Iris pigment epithelial cell (primary cell): ENCODE data around the gene CABLES2.

Experiments
- DNase-seq: peaks from one replicate; pipeline ENCODE4 v3.0.0-alpha.2; 2011; ENCODE audit warnings: low read depth

The CABLES2 gene

DNA sequence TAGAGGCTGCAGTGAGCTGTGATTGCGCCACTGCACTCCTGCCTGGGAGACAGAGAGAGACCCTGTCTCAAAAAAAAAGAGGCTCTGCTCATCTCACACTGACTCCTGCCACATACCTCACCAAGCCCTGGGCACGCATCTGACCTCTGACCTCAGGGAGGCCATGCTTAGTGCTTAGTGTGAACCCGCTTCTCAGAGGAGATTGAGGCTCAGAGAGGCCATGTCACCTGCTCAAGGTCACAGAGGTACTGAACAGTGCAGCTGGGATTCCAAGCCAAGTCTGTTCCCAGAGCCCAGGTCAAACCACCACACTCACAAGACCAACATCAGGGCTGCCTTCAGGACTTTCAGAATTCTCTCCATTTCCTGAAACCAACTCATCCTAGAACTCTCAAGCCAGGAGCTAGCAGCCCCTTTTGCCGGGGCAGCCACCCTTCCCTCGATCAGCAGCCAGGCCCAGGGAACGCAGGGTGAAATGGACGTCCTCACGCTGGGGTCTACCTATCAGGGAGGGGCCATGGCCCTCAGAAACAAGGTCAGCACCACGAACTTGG lies 2.9 kb downstream of the CABLES2 start:
- no peak for DNase-seq

DNA sequence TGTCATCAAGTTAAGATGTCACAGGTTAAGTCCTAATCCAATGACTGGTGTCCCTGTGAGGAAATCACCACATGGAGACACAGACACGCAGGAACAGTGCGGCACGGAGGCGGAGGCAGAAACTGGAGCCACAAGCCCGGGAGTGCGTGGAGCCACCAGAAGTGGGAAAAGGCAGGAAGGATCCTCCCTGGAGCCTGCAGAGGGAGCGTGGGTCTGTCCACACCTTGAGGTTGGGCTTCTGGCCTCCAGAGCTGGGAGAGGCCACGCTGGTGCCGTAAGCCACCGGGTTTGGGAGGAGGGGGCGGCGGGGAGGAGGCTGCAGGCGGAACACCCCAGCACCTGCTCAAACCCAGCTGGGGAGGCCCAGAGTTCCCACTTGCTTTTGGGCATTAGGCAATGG lies 3.8 kb downstream of the CABLES2 start:
- DNase-seq = no peak

DNA sequence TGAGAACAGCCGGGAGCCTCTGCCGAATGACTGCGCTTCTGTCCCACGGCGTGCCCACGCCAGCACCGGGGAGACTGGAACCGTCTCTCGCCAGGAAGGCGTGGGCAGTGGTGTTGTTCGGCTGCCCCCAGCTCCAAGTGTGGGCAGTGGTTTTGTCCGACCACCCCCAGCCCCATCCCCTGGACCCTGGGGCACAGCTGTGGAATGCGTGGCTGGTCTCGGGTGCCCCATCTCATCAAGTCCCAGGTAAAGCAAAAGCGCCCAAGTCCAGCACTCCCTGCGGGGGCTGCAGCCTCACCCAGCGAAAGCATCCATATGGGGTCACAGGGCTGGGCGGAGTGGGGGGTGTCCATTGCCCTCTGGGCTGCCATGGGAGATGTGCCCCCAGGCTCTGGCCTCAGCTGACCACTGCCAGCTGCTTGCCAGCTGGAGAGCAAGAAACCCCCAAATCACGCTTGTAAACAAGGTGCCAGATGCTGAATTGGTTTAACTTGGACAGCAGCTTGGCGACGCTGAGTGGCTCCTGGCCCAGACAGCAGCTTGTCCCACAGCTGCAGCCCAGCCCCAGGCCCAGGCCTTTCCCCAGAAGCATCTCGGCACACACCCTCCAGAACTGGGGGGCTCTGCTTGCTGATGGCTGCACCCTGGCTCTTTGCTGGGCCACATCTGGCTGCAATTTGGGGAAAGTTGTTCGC lies 4.5 kb downstream of the CABLES2 start:
- no peak for DNase-seq

DNA sequence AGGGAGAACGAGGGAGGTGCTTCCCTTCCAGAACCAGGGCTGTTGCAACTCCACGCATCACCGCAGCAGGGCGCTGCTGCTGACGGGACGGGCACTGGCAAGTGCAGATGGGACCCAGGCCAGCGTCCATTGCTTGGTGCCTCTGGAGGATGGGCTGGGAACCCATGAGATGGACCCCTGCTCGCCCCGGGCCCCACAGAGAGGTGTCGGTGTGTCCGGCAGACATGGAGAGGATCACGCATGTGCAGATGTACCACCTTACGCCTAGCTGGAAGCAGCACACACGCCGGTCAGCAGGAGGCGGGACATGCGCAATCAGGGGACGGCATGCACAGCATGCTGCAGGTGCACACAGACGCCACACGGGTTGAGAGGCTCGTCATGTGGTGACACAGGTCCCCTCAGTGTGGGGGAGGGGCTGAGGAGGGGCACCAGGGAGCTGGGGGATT lies 5.7 kb downstream of the CABLES2 start:
- no peak for DNase-seq

DNA sequence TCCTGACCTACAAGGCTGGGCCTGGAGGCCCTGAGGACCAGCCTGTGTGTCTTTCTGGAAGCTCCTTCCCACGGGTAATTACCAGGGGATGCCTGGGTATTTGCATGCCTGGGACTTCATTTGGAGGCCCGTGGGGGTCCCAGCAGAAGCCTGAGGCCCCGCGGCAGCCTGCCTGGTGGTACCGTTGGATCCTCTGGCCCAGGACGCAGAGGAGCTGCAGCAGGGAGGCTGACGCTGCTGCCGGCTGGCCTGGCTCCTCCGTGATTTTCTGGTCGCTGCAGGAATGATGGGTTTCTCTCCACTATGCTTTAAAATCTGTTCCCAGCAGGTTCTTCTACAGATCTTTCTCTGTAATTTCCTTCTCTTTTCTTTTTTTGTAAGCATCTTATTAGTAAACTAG lies 6.5 kb downstream of the CABLES2 start:
- no peak for DNase-seq

DNA sequence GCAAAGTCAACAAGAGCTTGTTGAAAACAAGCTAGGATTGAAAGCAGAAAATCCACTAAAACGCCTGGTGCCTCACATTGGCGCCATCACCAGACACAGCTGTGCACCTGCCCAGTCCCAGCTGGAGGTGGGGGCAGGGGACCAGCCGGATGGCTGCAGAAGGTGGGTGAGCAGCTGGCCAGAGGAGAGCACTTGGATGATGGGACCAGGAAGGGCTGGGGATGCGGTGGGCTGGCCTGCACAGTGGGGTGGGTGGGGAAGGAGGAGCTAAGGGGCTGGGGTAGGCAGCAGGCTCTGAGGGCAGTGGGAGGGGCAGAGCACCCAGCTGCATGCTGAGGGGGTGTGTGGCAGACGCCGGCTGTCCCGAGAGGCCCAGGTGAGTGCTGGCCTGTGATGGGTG lies 7.1 kb downstream of the CABLES2 start:
- no peak for DNase-seq

DNA sequence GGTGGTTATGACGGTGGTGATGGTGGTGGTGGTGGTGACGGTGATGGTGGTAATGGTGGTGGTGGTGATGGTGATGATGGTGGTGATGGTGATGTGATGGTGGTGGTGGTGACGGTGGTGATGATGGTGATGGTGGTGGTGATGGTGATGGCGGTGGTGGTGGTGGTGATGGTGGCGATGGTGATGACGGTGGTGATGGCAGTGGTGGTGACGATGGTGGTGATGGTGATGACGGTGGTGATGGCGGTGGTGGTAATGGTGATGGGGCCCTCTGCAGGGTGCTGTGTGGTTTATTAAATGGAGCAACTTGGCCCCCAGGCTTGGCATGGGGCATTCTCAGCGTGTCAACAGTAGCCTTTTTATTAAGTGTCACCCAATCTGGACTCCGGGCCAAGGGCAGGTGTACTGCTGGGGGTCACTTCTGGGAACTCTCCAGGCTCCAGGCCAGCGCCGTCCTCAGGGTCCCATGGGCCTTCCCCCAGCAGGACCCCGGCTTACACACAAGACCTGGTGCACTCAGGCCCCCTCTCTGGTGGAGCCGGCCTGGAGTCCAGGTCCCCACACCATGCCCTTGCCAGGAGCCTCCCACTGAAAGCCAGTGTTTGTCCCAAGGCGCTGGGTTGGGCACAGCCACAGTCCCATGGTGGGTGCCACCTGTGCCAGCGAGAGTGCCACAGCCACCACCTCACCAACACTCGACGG lies 8.8 kb downstream of the CABLES2 start:
- DNase-seq = no peak

DNA sequence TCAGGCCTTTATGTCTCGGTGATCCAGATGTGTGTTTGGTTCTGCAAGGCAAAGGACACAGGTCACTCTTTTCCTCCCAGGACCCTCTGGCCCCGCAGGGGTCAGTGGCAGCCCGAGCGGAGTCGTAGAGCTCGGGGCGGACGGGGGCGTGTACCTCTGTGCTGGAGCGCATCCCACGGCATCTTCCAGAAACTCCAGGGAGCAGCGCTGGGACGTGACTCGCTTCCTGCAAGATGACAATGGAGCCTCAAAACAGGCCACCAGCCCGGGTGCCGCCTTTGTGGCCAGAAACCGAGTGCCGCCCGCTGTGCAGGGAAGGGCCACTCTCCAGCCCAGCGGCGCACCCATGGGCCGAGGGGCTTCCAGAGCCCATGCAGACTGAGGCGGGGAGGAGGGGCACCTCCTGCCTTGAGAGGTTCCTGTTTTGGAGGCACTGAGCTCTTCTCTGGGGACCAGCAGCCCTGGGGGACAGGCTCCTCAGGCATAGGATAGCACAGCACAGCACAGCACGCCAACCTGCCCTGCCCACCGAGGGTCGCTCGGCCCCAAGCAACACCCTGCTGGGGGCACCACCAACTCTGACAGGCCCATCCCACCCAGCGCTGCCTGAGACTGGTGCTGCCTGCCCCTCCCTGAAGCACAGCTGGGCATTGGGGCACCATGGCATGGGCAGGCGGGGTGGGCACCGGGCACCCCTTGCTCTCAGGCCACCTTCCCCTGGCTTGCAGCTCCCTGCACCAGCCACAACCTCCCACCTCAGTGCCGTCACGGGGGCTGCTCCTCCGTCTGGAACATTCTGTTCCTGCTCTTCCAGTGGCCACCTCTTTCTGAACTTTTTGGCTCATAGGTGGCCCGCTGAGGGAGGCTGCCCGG lies 10.5 kb downstream of the CABLES2 start:
- DNase-seq = no peak

DNA sequence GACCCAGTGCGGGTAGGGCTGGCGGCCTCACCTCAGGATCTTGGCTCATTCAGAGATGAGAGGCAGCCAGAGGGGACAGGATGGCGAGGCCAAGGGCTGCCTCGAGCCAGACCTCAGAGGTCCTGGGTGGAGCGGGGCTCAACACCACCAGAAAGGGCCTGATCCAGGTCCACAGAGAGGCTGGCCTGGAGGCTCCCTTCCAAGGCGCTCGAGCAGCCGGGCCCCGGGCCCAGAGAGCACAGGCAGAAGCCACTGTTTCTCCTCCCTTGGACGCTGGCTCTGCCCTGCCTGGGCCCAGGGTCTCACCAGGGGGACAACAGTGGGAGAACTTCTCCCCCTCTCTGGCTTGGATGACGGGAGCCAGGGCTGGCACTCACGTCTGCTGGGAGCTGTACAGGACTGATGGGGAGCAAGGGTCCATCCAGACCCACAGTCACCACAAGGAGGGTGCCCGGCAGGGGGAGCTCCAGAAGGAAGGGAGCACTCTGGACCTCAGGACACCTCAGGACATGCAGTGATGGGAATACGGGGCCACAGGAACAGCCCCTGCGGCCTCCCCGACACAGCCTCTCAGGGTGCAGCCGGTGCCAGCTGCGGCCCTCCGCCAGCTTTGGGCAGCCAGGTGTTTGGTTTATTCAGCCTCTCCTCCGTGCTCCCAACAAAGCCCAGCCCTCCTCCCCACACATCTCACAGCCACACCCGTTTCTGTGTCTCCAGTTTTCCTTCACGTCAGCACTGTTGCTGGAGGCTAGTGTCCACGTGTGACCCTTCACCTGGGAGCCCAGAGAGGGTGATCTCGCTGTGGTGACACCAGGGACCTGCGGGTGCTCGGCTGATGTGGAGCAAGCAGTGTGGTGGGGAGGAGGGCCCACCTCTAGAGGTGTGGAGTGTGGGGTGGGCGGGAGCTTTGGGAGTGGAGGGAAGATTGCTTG lies 11.5 kb downstream of the CABLES2 start:
- DNase-seq = no peak

DNA sequence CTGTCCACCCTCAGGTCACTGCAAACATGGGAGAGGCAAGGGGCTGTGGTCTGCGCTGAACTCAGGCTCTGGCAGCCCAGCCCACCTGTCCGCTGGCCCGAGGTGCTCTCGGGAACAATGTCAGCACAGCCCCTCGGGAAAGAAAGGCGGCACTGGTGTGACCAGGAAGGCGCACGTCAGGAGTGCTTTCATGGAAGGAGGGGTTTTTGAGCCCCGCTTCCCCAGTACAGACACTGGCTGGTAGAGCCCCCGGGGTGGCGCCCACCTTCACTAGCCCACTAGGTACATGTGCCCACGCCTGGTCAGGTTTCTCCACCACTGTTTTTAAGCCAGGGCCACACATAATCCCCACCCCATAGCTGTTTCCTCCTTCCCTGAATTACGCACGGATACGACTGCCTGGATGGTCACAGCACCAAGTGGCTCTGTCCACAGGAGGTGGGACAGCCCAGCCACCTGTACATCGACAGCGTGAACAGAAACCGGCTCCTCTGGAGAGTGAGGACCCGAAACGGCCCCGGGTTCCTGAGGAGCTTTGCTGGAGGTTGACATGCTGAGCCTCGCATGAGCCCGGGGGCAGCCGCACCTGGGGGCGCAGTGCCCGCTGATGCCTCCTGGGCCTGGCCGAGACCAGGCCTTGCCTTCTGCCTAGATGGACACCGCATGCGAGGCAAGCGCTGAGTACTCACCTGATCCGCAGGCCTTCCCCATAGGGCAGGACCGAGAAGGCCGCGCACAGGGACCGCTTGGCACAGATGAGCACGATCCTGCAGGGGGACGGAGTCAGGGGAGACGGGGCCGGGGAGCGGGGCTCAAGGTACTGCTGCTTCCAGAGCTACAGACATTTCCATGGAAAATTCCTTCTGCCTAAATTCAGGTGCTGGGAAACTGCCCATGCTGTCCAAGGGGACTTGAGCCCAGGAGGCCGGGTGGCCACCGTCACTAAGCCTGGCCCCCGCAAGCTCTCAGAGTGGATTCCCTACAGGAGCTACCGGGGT lies 12.5 kb downstream of the CABLES2 start:
- DNase-seq = no peak

DNA sequence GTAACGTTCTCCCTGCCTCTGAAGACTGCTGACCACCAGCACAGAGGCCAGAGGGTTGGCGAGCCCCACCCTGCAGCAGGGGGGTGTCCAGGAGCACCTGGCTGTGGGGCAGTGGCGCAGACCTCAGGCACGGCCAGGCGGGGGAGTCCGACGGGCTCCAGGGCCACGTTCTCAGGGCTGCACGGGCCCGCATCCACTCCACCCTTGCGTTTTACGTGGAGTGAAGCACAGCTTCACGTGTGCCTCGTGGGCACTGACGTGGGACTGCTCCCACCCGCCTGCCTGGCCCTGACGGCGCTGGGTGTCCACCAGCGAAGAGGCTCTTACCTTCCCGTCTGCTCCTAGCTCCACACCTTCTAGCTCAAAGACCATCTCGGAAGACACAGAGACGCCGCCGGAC lies 13.3 kb downstream of the CABLES2 start:
- no peak for DNase-seq

DNA sequence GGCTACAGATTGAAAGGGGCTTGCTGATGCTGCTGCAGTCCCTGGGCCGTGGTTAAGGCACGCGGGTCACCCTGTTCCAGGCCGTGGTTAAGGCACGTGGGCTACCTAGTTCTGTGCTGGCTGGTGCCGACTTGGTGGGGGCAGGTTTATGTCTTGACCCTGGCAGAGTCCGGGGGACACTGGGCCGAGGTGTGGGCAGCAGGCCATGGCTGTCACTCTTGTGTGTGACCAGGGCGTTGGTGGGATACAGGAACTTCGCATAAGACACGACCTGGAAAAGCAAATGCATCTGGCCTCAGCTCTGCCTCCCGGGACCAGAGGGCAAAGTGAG lies 13.8 kb downstream of the CABLES2 start:
- DNase-seq = no peak

DNA sequence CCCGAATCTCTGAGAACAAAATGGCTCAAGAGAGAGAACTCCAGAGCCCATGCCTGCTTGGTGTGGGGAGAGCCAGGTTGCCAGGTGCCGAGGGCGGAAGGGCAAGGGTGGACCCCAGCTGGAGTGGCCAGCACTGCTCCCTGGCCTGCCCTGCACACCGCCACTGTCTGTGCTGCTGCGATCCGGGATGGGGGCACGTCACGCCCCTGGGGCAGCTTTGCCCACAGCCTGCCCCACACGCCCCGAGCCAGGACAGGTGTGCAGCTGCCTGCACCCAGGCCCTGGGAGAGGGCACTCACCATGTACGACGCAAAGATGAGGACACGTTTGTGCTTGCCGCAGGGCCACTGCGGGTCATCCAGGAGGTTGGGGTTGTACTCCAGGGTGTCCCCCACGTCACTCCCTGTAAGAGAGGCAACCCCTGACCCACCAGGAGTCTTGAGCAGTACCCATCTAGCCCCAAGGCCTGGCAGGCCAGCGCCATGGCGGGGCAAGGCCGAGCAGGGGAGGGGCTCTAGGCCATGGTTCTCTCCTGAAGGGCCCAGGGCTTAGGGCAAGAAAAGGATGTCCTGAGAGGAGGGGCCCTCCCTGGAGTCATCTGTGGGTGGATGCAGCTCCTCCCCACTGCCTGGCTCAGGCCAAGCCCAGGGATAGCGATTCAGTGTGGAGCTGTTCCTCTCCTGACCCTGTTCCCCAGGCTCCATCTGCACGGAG lies 14.3 kb downstream of the CABLES2 start:
- no peak for DNase-seq

DNA sequence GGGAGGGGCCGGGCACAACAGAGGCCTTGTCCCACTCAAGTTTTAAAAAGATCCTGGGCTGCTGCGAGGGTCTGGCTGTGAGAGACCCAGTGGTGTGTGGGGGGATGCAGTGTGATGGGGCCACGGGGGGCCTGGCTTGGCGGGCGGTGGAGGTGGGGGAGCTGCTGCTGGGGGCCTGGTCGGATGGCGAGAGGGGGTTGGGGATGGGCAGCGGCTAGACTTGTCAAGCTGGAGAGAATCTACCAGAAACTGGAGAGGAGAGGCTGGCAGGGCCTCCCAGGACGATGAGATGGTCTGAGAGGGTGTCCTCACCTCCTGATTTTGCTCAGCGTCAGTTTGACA lies 15.0 kb downstream of the CABLES2 start:
- DNase-seq = no peak

DNA sequence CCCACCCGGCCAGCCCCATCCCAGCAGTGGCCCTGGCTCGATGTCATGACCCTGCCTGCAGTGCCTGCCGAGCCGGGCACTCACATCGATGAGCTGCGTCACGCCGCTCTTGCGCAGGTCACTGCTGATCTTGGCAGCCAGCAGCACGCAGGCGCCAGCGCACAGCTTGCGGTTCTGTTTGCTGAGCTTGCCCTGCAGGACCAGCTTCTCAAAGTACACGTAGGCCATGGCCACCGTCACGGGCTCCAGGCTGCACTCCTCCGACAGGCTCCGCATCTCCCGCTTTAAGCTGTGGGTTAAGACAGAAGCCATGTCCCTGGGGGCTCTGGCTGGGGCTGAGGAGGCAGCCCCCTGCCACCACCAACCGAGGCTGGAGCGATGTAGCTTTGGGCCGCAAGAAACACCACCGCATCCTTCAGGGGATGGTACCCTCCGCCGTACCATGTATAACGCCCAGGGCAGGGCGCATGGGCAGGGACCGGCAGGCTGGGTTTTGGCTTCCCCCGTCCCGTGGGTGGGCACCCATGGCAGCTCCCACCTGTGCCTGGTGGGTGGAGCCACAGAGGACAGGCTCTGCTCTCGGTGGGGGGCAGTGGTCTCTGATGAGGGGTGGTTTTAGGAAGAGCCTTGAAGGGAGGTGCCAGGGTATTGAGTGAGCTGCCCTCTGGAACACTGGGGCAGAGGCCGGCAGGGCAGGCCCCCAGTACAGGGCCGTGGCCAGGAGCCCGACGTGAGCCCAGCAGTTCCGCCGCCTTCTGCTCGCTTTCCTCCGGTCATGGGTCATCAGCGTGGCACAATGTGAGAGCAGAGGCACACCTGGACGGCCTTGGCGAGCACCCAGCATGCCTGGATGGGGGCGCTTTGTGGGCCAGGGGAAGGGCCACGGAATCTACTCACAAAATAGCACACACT lies 15.7 kb downstream of the CABLES2 start:
- no peak for DNase-seq

DNA sequence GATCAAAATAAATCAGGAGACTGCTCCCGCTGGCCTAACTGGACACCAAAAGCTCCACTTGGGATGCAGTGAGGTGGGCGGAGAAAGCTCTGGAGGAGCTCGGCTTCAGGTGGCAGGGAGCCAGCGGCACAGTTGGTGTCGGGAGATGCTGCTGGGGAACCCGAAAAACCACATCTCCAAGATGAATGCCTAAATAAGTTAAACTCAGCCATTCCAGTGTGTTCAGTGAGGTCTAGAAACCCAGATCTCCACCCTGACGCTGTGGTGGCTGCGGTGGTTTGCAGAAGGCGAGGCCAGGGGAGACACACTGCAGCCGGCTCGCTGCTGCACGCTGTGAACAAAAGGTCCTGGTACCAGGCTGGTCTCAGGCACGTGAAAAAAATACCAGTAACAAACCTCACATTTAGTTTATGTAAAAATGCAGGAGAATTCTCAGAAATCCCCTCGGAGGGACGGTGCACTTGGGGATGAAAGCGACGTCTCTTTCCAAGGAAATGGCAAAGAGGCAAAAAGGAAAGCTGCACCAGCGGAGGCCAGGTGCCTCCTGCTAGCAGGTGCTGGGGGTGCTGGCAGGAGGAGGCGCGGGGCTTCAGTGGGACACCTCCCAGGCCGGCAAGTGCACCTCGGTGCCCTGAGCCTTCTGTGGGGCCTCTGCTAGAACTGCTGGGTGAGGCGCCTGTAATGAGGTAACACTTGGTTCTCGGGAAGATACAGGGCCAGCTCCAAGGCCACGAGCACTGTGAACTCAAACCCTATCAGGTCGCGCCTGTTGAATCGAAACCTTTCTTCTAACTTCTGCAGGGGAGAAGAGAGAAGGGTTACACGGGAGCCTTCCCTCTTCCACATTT lies 16.5 kb downstream of the CABLES2 start:
- no peak for DNase-seq

DNA sequence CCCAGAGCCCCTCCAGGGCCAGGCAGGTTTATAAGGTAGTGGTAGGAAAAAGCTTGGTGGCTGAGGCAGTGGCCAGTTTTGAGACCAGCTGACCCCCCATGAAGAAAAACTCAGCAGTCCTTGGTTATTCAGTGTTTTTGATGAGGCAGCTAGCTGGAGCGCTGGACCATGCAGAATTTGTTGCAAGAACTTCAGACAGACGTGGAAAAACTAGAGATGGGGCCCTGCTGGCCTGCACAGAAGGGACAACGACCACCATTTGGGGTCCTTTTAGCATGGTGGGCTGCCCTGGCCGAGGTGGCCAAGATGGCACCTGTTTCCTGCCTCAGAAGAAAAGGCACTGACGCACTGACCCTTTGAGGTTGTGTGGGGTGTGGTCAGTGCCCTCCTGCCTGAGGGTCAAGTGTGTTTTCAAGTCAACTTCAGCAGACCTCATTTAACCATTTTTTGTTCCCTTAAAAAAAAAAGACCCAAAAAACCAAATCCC lies 17.4 kb downstream of the CABLES2 start:
- no peak for DNase-seq
